Measurements from ENCODE around the gene RHBDD2. TPM values are rescaled to one million over a fixed set of nuclear protein-coding genes. Genes with fewer than 3 reads are reported as not detected.
"Not testable (repeated sequence)": the region's sequence is repeated elsewhere in the genome, so short reads cannot be mapped to it uniquely, and the experiment has no call there.

RHBDD2 gene
- 10 to 100 TPM; 21.7 to 23.1 TPM for total RNA-seq

DNA sequence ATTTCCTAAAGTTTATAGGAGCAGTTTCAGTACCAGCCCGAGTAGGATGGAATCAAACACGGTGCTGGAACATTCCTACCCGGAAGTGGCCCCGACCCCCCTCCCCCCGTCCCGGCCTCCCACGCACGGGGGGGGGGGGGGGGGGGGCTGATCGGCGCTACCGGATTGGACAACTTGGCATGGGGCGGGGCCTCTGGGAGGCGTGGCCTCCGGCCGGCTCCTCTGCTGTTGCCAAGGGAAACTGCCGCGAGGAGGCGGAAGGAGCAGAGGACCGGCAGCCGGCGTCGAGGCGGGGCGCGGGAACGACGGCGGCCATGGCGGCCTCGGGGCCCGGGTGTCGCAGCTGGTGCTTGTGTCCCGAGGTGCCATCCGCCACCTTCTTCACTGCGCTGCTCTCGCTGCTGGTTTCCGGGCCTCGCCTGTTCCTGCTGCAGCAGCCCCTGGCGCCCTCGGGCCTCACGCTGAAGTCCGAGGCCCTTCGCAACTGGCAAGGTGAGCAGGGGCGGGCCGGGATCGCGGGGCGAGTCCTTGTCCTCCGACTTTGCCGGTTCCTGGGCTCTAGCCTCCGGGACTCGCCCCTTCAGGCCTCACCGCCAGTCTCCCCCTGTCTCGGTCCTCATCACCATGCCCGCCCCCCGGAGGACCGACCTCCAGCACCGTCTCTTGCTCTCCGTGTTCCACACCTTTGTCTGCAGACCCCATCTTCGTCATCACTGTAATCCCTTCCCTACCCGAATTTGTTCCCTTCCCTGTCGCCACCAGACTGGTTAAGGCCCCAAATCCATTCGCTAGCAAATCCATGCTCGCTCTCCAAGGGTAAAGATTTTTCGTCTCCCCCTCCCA, at the start of gene RHBDD2:
TSS of gene RHBDD2 (plus strand) at position 266 of the 843 bp plus-strand sequence. CDS start at position 315, 49 bp downstream.
- peak; percentile 97 for DNase-seq
- Mint-ChIP-seq H3K36me3 (ENCODE audit: low read depth) (peaks cover 26% of the 10 kb centered on the region), H3K4me1 (ENCODE audit: low read depth) (peaks cover 26% of the 10 kb centered on the region), H3K9me3 (no peaks in the 10 kb centered on the region), H3K27me3 (no peaks in the 10 kb centered on the region), H3K27ac (peak within 1 kb of the TSS; percentile 94), H3K4me3 (peak within 1 kb of the TSS; percentile 92)
- ChIA-PET CTCF (interaction anchor here (2.3 kb wide), 1 partner anchor 10 kb away, joined by 5 read pairs; no protein-coding TSS in a partner anchor), POLR2A (interaction anchor here (1.0 to 1.9 kb wide), 4 partner anchors 9 to 169 kb away, joined by 3 to 8 read pairs (median 4); partner anchors contain the start of genes MDH2 and STYXL1)
- intact Hi-C loops (cut with micrococcal nuclease), result no loop called here
- TF ChIP-seq, protein P1, sequence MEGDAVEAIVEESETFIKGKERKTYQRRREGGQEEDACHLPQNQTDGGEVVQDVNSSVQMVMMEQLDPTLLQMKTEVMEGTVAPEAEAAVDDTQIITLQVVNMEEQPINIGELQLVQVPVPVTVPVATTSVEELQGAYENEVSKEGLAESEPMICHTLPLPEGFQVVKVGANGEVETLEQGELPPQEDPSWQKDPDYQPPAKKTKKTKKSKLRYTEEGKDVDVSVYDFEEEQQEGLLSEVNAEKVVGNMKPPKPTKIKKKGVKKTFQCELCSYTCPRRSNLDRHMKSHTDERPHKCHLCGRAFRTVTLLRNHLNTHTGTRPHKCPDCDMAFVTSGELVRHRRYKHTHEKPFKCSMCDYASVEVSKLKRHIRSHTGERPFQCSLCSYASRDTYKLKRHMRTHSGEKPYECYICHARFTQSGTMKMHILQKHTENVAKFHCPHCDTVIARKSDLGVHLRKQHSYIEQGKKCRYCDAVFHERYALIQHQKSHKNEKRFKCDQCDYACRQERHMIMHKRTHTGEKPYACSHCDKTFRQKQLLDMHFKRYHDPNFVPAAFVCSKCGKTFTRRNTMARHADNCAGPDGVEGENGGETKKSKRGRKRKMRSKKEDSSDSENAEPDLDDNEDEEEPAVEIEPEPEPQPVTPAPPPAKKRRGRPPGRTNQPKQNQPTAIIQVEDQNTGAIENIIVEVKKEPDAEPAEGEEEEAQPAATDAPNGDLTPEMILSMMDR (IDR thresholded peaks at IDR 0.05), result no peak
- ATAC-seq, result peak; percentile 98

DNA sequence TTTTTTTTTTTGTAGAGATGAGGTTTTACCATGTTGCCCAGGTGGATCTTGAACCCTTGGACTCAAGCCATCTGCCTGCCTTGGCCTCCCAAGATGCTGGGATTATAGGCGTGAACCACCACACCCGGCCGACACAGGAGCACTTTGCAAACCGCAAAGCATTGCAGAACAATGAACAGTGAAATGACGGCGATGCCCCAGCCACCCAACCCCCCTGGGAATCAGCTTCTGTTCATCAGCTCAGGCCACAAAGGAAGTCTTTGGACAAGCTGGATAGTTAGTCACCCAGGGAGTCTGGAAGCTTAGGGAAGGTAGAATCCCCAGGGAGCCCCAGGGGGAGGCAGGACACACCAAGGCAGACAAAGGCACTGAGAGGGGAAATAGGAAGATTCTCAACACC, 49.2 kb upstream of the RHBDD2 start:
- ATAC-seq; H3K4me3 Mint-ChIP-seq; H3K4me1 Mint-ChIP-seq (ENCODE audit: low read depth); H3K27ac Mint-ChIP-seq; H3K36me3 Mint-ChIP-seq (ENCODE audit: low read depth); H3K27me3 Mint-ChIP-seq; DNase-seq; CTCF ChIA-PET; intact Hi-C loops (cut with micrococcal nuclease); H3K9me3 Mint-ChIP-seq: not testable (repeated sequence)
- POLR2A ChIA-PET, result interaction anchor here (0.9 kb wide), 1 partner anchor 13 kb away, joined by 3 read pairs; no protein-coding TSS in a partner anchor

DNA sequence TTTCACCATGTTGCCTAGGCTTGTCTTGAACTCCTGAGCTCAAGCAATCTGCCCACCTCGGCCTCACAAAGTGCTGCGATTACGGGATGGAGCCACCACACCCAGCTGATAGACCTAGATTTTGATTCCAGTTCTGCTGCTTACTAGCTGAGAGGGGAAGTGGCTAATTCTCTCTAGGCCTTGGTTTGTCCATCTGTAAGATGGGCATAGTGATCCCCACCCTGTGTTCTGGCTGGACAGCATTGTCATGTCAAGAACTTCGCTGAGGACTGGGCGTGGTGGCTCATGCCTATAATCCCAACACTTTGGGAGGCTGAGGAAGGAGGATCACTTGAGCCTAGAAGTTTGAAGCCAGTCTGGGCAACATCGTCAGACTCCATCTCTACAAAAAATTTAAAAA, 47.9 kb upstream of the RHBDD2 start:
- ChIA-PET CTCF (no interaction called here), POLR2A (no interaction called here)
- Mint-ChIP-seq H3K9me3 (no peaks in the 10 kb centered on the region), H3K27me3 (no peaks in the 10 kb centered on the region), H3K4me3 (no peak overlapping the region), H3K27ac (no peak overlapping the region), H3K36me3 (ENCODE audit: low read depth) (no peaks in the 10 kb centered on the region), H3K4me1 (ENCODE audit: low read depth) (no peaks in the 10 kb centered on the region)
- ATAC-seq (no peak), DNase-seq (no peak)
- intact Hi-C loops (cut with micrococcal nuclease), result no loop called here
- TF ChIP-seq, protein P1 (IDR thresholded peaks at IDR 0.05), result no peak

DNA sequence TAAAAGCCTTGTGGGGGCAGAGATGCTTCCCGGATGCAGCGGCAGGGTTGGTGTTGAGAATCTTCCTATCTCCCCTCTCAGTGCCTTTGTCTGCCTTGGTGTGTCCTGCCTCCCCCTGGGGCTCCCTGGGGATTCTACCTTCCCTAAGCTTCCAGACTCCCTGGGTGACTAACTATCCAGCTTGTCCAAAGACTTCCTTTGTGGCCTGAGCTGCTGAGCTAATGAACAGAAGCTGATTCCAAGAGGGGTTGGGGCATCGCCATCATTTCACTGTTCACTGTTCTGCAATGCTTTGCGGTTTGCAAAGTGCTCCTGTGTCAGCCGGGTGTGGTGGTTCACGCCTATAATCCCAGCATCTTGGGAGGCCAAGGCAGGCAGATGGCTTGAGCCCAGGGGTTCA, 45.2 kb upstream of the RHBDD2 start:
- DNase-seq; intact Hi-C loops (cut with micrococcal nuclease); CTCF ChIA-PET; POLR2A ChIA-PET; H3K9me3 Mint-ChIP-seq; H3K27me3 Mint-ChIP-seq; H3K27ac Mint-ChIP-seq; H3K4me3 Mint-ChIP-seq; H3K4me1 Mint-ChIP-seq (ENCODE audit: low read depth); H3K36me3 Mint-ChIP-seq (ENCODE audit: low read depth); ATAC-seq: not testable (repeated sequence)

DNA sequence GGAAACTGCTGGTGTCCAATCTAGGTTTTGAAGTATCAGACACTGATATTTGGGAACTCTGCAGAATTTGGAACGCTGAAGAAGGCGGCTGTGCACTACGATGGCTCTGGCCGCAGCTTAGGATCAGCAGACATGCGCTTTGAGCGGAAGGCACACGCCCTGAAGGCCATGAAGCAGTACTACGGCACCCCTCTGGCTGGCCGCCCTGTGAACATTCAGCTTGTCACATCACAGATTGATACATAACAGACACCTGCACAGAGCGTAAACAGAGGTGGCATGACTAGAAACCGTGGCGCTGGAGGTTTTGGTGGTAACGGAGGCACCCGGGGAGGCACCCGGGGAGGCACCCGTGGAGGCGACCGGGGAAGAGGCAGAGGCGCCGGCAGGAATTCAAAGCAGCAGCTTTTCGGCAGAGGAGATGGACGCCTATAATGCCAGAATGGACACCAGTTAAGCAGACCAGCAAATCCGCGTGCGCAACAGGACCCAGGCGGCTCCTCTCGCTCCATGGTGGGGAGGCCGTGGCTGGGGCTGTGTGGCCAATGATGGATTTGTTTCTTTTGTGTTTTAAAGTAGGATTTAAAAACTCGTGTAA, 43.0 kb upstream of the RHBDD2 start:
- H3K27me3 Mint-ChIP-seq, result no peaks in the 10 kb centered on the region
- TF ChIP-seq, protein P1 (IDR thresholded peaks at IDR 0.05), result no peak
- ChIA-PET CTCF (no interaction called here), POLR2A (no interaction called here)
- no peaks in the 10 kb centered on the region for H3K4me1 Mint-ChIP-seq (ENCODE audit: low read depth)
- DNase-seq, result no peak
- H3K4me3 Mint-ChIP-seq, result no peak overlapping the region
- H3K9me3 Mint-ChIP-seq, result no peaks in the 10 kb centered on the region
- intact Hi-C loops (cut with micrococcal nuclease), result no loop called here
- no peaks in the 10 kb centered on the region for H3K36me3 Mint-ChIP-seq (ENCODE audit: low read depth)
- H3K27ac Mint-ChIP-seq, result no peak overlapping the region
- ATAC-seq, result no peak

DNA sequence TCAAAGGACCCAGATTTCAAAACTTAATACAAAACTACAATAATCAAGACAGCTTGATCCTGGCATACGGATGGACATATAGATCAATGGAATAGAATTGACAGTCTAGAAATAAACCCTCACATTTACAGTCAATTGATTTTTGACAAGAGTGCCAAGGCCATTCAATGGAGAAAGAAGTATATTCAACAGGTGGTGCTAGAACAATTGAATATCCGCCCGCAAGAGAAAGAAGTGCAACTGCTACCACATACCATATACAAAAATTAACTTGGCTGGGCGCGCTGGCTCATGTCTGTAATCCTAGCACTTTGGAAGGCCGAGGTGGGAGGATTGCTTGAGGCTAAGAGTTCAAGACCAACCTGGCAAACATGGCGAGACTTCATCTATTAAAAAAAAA, 42.0 kb upstream of the RHBDD2 start:
- H3K36me3 Mint-ChIP-seq (ENCODE audit: low read depth), result no peaks in the 10 kb centered on the region
- no peak overlapping the region for H3K27ac Mint-ChIP-seq
- CTCF ChIA-PET, result interaction anchor here (0.6 kb wide), 1 partner anchor 31 kb away, joined by 3 read pairs; no protein-coding TSS in a partner anchor
- no peak overlapping the region for H3K4me3 Mint-ChIP-seq
- no peak for DNase-seq
- intact Hi-C loops (cut with micrococcal nuclease), result no loop called here
- no peak for ATAC-seq
- POLR2A ChIA-PET, result no interaction called here
- TF ChIP-seq, protein P1 (IDR thresholded peaks at IDR 0.05), result no peak
- no peaks in the 10 kb centered on the region for H3K9me3 Mint-ChIP-seq
- H3K4me1 Mint-ChIP-seq (ENCODE audit: low read depth), result no peaks in the 10 kb centered on the region
- no peaks in the 10 kb centered on the region for H3K27me3 Mint-ChIP-seq

DNA sequence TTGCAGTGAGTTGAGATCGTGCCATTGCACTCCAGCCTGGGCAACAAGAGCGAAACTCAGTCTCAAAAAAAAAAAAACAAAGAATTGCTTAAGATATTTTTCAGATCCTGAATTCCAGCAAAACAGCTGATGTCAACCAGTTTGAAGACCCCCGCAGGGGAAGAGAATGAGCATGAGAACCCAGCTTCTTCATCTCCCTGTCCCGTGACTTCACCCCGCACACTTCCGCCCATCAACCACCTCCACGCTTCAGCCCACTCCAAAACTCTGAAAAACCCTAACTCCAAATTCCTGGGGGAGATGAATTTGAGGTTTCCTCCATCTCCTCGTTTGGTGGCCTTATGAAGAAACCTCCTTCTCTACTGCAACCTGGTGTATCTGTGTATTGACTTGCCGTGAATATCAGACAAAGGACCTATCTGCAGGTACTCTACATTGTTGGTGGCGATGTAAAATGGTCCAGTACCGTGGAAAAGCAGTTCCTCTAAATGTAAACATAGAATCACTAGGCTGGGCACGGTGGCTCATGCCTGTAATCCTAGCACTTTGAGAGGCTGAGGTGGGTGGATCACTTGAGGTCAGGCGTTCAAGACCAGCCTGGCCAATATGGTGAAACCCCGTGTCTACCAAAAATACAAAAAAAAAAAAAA, 40.4 kb upstream of the RHBDD2 start:
- ATAC-seq; DNase-seq; H3K27ac Mint-ChIP-seq; H3K9me3 Mint-ChIP-seq; H3K27me3 Mint-ChIP-seq; H3K36me3 Mint-ChIP-seq (ENCODE audit: low read depth); H3K4me3 Mint-ChIP-seq; POLR2A ChIA-PET; intact Hi-C loops (cut with micrococcal nuclease); CTCF ChIA-PET: not testable (repeated sequence)
- peaks cover 11% of the 10 kb centered on the region for H3K4me1 Mint-ChIP-seq (ENCODE audit: low read depth)
